ENCODE data around the gene CDH23. TPM values are rescaled to one million over a fixed set of nuclear protein-coding genes. Genes with fewer than 3 reads are reported as not detected.

CDH23 gene
- total RNA-seq, 1 donor from 2014 or later, result 10.3 TPM

DNA sequence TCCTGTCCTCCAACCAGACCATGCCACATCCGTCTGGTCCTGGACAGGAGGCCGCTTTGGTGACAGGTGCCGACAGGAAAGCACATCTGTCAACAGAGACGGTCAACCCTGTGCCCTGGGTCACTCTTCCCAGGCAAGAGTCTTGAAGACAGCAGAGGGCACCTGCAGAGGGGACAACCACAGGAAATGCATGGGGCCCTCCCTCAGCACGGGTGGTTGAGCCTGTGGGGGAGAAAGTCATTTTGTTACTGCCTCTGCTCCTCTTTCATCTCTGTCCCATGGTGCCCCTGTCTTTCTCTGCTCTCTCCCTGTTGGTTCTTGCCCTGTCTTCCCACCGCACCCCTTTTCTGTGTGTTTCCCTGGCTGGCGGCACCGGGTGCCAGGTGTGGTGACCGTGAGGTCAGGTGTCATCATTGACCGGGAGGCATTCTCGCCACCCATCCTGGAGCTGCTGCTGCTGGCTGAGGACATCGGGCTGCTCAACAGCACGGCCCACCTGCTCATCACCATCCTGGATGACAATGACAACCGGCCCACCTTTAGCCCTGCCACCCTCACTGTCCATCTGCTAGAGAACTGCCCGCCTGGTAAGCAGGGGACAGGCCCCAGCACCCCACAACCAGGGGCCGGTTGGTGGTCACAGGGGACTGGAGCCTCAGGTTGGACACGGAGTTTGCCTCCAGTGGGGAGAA, 394.2 kb downstream of the CDH23 start:
- H3K9me3 ChIP-seq, result no peaks in the 10 kb centered on the region
- no peak for DNase-seq (ENCODE audit: extremely low spot score in 2 of 2)
- intact Hi-C loops (cut with DNase I), result no loop called here
- no peaks in the 10 kb centered on the region for H3K27me3 ChIP-seq
- no peak overlapping the region for H3K27ac ChIP-seq
- no peak overlapping the region for H3K4me3 ChIP-seq
- TF ChIP-seq, protein P1, sequence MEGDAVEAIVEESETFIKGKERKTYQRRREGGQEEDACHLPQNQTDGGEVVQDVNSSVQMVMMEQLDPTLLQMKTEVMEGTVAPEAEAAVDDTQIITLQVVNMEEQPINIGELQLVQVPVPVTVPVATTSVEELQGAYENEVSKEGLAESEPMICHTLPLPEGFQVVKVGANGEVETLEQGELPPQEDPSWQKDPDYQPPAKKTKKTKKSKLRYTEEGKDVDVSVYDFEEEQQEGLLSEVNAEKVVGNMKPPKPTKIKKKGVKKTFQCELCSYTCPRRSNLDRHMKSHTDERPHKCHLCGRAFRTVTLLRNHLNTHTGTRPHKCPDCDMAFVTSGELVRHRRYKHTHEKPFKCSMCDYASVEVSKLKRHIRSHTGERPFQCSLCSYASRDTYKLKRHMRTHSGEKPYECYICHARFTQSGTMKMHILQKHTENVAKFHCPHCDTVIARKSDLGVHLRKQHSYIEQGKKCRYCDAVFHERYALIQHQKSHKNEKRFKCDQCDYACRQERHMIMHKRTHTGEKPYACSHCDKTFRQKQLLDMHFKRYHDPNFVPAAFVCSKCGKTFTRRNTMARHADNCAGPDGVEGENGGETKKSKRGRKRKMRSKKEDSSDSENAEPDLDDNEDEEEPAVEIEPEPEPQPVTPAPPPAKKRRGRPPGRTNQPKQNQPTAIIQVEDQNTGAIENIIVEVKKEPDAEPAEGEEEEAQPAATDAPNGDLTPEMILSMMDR (IDR thresholded peaks at IDR 0.05), result no peak
- no peak for TF ChIP-seq POLR2A (IDR thresholded peaks at IDR 0.05)
- TF ChIP-seq POLR2AphosphoS5 (IDR thresholded peaks at IDR 0.05; ENCODE audit: insufficient read depth in 1 of 2, low read depth in 1 of 2), result no peak
- H3K36me3 ChIP-seq, result no peaks in the 10 kb centered on the region
- H3K4me1 ChIP-seq, result no peaks in the 10 kb centered on the region

GRCh38 chr10:71795248-71795647, 398.5 kb downstream of the CDH23 start:
- Histone ChIP-seq H3K4me3 (no peak overlapping the region), H3K4me1 (no peaks in the 10 kb centered on the region), H3K27me3 (no peaks in the 10 kb centered on the region), H3K27ac (no peak overlapping the region), H3K36me3 (no peaks in the 10 kb centered on the region), H3K9me3 (no peaks in the 10 kb centered on the region)
- DNase-seq (ENCODE audit: extremely low spot score in 2 of 2), result no peak
- TF ChIP-seq POLR2AphosphoS5 (IDR thresholded peaks at IDR 0.05; ENCODE audit: insufficient read depth in 1 of 2, low read depth in 1 of 2), result no peak
- no peak for TF ChIP-seq POLR2A (IDR thresholded peaks at IDR 0.05)
- TF ChIP-seq, protein P1 (IDR thresholded peaks at IDR 0.05), result no peak
- intact Hi-C loops (cut with DNase I), result no loop called here

- H3K9me3 ChIP-seq, result no peaks in the 10 kb centered on the region
- no peak for TF ChIP-seq POLR2AphosphoS5 (IDR thresholded peaks at IDR 0.05; ENCODE audit: insufficient read depth in 1 of 2, low read depth in 1 of 2)
- no peak for TF ChIP-seq POLR2A (IDR thresholded peaks at IDR 0.05)
- TF ChIP-seq, protein P1 (IDR thresholded peaks at IDR 0.05), result no peak
- no peaks in the 10 kb centered on the region for H3K36me3 ChIP-seq
- H3K27me3 ChIP-seq, result no peaks in the 10 kb centered on the region
- no peak for DNase-seq (ENCODE audit: extremely low spot score in 2 of 2)
- H3K27ac ChIP-seq, result no peak overlapping the region
- H3K4me3 ChIP-seq, result no peak overlapping the region
- H3K4me1 ChIP-seq, result no peaks in the 10 kb centered on the region
- intact Hi-C loops (cut with DNase I), result no loop called here
These were observed 400.2 kb downstream of the CDH23 start for GRCh38 chr10:71796749-71797405.

DNA sequence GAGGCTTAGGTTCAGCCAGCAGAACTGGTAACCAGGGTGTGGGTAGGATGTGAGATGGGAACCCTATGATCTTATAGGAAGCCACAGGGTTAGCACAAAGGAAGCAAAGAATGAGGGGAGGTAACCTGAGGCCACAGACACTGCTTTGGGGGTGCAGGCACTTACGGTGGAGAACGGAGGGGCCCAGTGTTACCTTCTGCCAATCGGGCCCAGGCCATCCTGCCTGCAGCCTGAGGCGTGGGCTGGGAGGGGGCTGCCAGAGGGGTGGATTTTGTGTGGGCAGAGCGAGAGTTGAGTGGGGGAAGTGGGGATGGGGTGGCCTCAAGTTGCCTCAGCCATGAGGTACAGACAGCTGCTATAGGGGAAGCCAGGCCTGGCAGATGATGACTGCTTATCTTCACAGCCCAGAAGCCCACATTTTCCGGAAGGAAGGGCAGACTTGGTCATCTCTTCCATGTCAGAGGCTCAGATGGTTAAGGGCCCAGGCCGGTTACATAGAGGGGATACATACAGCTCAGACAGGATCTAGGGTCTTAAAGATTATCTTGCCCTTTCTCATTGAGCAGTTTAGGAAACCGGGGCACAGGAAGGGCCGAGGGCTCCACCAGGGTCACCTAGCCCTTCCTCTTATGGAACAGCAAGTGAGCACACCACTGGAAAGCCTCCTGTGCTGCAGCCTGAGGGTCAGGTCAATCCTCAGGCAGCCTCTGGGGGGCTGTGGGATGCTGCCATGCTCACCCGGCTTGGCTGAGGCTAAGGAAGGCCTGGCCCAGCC, 401.0 kb downstream of the CDH23 start:
- Histone ChIP-seq H3K27ac (no peak overlapping the region), H3K4me3 (no peak overlapping the region), H3K9me3 (no peaks in the 10 kb centered on the region), H3K36me3 (no peaks in the 10 kb centered on the region), H3K27me3 (no peaks in the 10 kb centered on the region), H3K4me1 (no peaks in the 10 kb centered on the region)
- intact Hi-C loops (cut with DNase I), result no loop called here
- DNase-seq (ENCODE audit: extremely low spot score in 2 of 2), result no peak
- no peak for TF ChIP-seq POLR2AphosphoS5 (IDR thresholded peaks at IDR 0.05; ENCODE audit: insufficient read depth in 1 of 2, low read depth in 1 of 2)
- TF ChIP-seq, protein P1 (IDR thresholded peaks at IDR 0.05), result no peak
- TF ChIP-seq POLR2A (IDR thresholded peaks at IDR 0.05), result no peak

Data from vagina (tissue), 2 donors.